ENCODE measurements around the gene KIAA1549. TPM values are rescaled to one million over a fixed set of nuclear protein-coding genes. Genes with fewer than 3 reads are reported as not detected.
A peak's percentile ranks its signal among the peaks of the same experiment; 100 is the strongest.

KIAA1549 gene
- total RNA-seq, 1 donor = 3.7 TPM

DNA sequence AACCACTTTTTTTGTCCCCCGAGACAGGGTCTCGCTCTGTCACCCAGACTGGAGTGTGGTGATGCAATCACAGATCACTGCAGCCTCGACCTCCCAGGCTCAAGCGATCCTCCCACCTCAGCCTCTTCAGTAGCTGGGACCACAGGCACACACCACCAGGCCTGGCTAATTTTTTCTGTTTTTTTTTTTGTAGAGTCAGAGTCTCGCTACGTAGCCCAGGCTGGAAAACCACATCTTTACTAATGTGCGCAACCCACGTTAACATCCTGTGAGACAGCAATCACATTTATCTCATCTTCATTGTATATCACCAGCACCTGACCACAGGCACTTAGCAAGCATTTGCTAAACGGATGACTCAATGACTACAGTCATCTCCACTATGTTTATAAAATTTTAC lies 105.4 kb downstream of the KIAA1549 start:
- DNase-seq (ENCODE audit: low read depth) = peak; percentile 83
- TF ChIP-seq, protein P1, sequence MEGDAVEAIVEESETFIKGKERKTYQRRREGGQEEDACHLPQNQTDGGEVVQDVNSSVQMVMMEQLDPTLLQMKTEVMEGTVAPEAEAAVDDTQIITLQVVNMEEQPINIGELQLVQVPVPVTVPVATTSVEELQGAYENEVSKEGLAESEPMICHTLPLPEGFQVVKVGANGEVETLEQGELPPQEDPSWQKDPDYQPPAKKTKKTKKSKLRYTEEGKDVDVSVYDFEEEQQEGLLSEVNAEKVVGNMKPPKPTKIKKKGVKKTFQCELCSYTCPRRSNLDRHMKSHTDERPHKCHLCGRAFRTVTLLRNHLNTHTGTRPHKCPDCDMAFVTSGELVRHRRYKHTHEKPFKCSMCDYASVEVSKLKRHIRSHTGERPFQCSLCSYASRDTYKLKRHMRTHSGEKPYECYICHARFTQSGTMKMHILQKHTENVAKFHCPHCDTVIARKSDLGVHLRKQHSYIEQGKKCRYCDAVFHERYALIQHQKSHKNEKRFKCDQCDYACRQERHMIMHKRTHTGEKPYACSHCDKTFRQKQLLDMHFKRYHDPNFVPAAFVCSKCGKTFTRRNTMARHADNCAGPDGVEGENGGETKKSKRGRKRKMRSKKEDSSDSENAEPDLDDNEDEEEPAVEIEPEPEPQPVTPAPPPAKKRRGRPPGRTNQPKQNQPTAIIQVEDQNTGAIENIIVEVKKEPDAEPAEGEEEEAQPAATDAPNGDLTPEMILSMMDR (IDR thresholded peaks at IDR 0.05; ENCODE audit: insufficient read depth, low read length) = no peak
- H3K4me3 ChIP-seq (ENCODE audit: low read depth, low read length) = no peak overlapping the region

- no peak overlapping the region for H3K4me3 ChIP-seq (ENCODE audit: low read depth, low read length)
- TF ChIP-seq, protein P1 (IDR thresholded peaks at IDR 0.05; ENCODE audit: insufficient read depth, low read length) = no peak
- no peak for DNase-seq (ENCODE audit: low read depth)
Measured at GRCh38 chr7:138873220-138873892, 107.8 kb downstream of the KIAA1549 start.

DNA sequence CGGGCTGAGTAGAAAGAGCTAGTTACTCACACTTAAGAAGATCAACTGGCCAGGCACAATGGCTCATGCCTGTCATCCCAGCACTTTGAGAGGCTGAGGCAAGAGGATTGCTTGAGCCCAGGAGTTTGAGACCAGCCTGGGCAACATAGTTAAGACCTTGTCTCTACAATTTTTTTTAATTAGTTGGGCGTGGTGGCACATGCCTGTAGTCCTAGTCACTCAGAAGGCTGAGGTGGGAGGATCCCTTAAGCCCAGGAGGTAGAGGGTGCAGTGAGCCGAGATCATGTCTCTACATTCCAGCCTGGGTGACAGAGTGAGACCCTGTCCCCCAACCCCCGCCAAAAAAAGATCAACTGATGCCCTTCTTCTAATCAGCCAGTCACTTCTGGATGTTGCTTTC lies 108.6 kb downstream of the KIAA1549 start:
- no peak overlapping the region for H3K4me3 ChIP-seq (ENCODE audit: low read depth, low read length)
- peak; percentile 27 for DNase-seq (ENCODE audit: low read depth)
- TF ChIP-seq, protein P1 (IDR thresholded peaks at IDR 0.05; ENCODE audit: insufficient read depth, low read length) = no peak

DNA sequence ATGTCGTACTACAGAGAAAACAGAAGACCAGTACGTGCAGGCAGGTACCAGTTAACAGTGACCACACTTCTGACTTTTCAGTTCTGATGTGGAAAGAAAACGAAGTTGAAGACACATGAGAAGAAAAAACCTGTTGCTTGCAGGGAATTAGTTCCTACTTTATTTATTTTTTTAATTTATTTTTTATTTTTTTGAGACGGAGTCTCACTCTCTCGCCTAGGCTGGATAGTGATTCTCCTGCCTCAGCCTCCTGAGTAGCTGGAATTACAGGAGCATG lies 109.4 kb downstream of the KIAA1549 start:
- H3K4me3 ChIP-seq (ENCODE audit: low read depth, low read length) = no peak overlapping the region
- DNase-seq (ENCODE audit: low read depth) = no peak
- TF ChIP-seq, protein P1 (IDR thresholded peaks at IDR 0.05; ENCODE audit: insufficient read depth, low read length) = no peak

DNA sequence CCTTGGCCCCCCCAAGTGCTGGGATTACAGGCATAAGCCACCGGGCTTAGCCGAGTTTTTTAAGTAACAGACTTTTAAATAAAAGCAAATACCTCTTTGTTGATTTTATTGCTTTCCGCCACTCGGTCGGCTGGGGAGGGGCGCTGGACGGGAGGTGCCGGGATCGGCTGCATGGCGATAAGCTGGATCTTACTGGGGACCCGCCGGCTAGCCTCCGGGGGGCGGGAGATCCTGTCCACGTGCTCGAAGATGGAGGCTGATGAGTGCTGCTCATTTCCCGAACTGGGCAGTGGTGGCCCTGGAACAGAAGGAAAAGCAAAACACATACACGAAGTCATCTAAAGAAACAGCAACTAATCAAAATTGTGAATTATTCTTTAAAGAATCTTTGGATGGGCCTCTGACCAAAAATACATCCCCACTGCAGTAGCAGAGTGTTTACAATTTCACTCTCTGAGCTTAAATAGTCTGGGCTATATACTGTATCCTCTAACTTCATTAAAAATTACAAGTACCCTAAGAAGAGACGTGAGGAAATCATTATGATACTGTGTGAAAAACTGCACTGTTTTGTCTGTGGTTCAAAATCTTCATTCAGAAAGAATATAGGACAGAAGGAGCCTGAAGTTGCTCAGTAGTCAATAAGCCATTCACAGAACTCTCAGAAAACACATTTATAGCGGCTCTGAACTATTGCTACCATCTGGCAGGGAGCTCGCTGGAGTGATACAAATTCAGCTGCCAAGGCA lies 110.0 kb downstream of the KIAA1549 start:
- no peak overlapping the region for H3K4me3 ChIP-seq (ENCODE audit: low read depth, low read length)
- TF ChIP-seq, protein P1 (IDR thresholded peaks at IDR 0.05; ENCODE audit: insufficient read depth, low read length) = no peak

GRCh38 chr7:138869353-138869752 lies 111.8 kb downstream of the KIAA1549 start:
- TF ChIP-seq, protein P1 (IDR thresholded peaks at IDR 0.05; ENCODE audit: insufficient read depth, low read length) = no peak
- H3K4me3 ChIP-seq (ENCODE audit: low read depth, low read length) = no peak overlapping the region
- no peak for DNase-seq (ENCODE audit: low read depth)

More for the DNA sequence above, 110.0 kb downstream of the KIAA1549 start:
- DNase-seq (ENCODE audit: low read depth) = no peak

All from fibroblast of the aortic adventitia (primary cell).